ENCODE measurements around the gene TRAPPC14. TPM values are rescaled to one million over a fixed set of nuclear protein-coding genes. Genes with fewer than 3 reads are reported as not detected.

The TRAPPC14 gene
- total and polyA plus RNA-seq, 2 of the 13 experiments (the other 11 are each of a cell fraction or from before 2014, with no cell fraction given): 4.7 to 9.6 TPM

DNA sequence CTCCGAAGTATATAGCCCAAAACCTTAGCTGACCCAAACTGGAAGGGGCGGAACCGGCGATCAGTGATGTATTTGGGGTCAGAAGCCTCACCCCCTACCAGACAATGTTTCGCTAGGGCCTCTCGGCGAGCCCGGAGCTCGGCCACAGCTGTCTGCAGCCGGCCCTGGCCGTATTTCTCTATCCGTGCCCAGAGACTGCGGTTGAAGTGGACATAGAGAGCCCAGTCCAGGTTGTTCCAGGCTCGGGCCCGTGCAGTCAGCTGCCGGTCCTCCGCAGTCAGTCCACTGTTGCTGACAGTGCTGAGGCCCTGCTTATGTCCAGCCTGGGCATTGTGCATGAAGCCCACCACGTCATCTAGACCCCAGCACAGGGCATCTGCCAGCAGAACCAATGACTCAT is 1.5 kb upstream of the TRAPPC14 start:
- H3K27ac ChIP-seq (ENCODE audit: extremely low read length, insufficient read depth, low read length): no peak overlapping the region
- TF ChIP-seq, protein P1, sequence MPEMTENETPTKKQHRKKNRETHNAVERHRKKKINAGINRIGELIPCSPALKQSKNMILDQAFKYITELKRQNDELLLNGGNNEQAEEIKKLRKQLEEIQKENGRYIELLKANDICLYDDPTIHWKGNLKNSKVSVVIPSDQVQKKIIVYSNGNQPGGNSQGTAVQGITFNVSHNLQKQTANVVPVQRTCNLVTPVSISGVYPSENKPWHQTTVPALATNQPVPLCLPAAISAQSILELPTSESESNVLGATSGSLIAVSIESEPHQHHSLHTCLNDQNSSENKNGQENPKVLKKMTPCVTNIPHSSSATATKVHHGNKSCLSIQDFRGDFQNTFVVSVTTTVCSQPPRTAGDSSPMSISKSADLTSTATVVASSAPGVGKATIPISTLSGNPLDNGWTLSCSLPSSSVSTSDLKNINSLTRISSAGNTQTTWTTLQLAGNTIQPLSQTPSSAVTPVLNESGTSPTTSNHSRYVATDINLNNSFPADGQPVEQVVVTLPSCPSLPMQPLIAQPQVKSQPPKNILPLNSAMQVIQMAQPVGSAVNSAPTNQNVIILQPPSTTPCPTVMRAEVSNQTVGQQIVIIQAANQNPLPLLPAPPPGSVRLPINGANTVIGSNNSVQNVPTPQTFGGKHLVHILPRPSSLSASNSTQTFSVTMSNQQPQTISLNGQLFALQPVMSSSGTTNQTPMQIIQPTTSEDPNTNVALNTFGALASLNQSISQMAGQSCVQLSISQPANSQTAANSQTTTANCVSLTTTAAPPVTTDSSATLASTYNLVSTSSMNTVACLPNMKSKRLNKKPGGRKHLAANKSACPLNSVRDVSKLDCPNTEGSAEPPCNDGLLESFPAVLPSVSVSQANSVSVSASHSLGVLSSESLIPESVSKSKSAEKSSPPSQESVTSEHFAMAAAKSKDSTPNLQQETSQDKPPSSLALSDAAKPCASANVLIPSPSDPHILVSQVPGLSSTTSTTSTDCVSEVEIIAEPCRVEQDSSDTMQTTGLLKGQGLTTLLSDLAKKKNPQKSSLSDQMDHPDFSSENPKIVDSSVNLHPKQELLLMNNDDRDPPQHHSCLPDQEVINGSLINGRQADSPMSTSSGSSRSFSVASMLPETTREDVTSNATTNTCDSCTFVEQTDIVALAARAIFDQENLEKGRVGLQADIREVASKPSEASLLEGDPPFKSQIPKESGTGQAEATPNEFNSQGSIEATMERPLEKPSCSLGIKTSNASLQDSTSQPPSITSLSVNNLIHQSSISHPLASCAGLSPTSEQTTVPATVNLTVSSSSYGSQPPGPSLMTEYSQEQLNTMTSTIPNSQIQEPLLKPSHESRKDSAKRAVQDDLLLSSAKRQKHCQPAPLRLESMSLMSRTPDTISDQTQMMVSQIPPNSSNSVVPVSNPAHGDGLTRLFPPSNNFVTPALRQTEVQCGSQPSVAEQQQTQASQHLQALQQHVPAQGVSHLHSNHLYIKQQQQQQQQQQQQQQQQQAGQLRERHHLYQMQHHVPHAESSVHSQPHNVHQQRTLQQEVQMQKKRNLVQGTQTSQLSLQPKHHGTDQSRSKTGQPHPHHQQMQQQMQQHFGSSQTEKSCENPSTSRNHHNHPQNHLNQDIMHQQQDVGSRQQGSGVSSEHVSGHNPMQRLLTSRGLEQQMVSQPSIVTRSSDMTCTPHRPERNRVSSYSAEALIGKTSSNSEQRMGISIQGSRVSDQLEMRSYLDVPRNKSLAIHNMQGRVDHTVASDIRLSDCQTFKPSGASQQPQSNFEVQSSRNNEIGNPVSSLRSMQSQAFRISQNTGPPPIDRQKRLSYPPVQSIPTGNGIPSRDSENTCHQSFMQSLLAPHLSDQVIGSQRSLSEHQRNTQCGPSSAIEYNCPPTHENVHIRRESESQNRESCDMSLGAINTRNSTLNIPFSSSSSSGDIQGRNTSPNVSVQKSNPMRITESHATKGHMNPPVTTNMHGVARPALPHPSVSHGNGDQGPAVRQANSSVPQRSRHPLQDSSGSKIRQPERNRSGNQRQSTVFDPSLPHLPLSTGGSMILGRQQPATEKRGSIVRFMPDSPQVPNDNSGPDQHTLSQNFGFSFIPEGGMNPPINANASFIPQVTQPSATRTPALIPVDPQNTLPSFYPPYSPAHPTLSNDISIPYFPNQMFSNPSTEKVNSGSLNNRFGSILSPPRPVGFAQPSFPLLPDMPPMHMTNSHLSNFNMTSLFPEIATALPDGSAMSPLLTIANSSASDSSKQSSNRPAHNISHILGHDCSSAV (CRISPR knock-in tag; IDR thresholded peaks at IDR 0.05; ENCODE audit: borderline replicate concordance): no peak
- TF ChIP-seq CREB1 (IDR thresholded peaks at IDR 0.05) (0 out of 2 replicates have a peak, but pooled peaks have one; percentile 29), CREB1 (CRISPR knock-in tag; IDR thresholded peaks at IDR 0.05) (no peak)
- H3K4me2 ChIP-seq (ENCODE audit: low read depth, low read length): no peak overlapping the region
- H3K27me3 ChIP-seq (ENCODE audit: control insufficient read depth in 1 of 2, insufficient read depth in 2 of 2, low read length in 2 of 2): peaks cover 3 to 13% of the 10 kb centered on the region in 2 experiments; a peak in 3 of 5 replicates
- DNase-seq (ENCODE audit: low spot score): no peak
- H3K36me3 ChIP-seq (replicated peaks in 1 of 2; ENCODE audit: control insufficient read depth in 1 of 2, insufficient read depth in 2 of 2, low read length in 2 of 2): peaks cover 5 to 20% of the 10 kb centered on the region in 2 experiments
- no peaks in the 10 kb centered on the region for H3K79me2 ChIP-seq (ENCODE audit: insufficient read depth, low read length)
- H3K4me1 ChIP-seq (ENCODE audit: insufficient read depth, low read length): peaks cover 47% of the 10 kb centered on the region
- no peak overlapping the region for H3K4me3 ChIP-seq (replicated peaks in 1 of 3; ENCODE audit: insufficient read depth in 1 of 3, low read depth in 2 of 3, low read length in 3 of 3)
- no peaks in the 10 kb centered on the region for H3K9me3 ChIP-seq (ENCODE audit: low read length)
- ChIA-PET POLR2A (no interaction called here), CTCF (ENCODE audit: low intra/inter-chr PET ratio, low total read pairs) (no interaction called here)
- H2AFZ ChIP-seq (ENCODE audit: low read length): no peak overlapping the region
- H4K20me1 ChIP-seq (ENCODE audit: insufficient read depth, low read length): peaks cover 6% of the 10 kb centered on the region; the same call in 1 of the 2 replicates
- no peak for ATAC-seq
- intact Hi-C loops (cut with micrococcal nuclease; ENCODE audit: unreplicated experiment): no loop called here
- FAIRE-seq: no peak
- WGBS (ENCODE audit: low lambda C conversion rate): 78% methylated on average over 6 of the region's 18 CpGs
- in situ Hi-C loops (cut with HindIII; ENCODE audit: extremely low pct_ligation_motif_present, low pct_unique_long_range_greater_than_20kb): no loop called here
- H3K9ac ChIP-seq (ENCODE audit: insufficient read depth, low read depth, low read length): no peak overlapping the region
- no TSS peak for BruUV-seq (replicated peaks)

Data from HepG2 (cell line).